Activated naive CD4-positive, alpha-beta T cell (primary cell): ENCODE results near the gene FGF5.
"Not testable (repeated sequence)": the region's sequence is repeated elsewhere in the genome, so short reads cannot be mapped to it uniquely, and the experiment has no call there.

Source experiments
- DNase-seq, 4 experiments: peaks; one replicate each; lab custom pipeline; 2025; lab: John Stamatoyannopoulos, UW

Gene FGF5, protein sequence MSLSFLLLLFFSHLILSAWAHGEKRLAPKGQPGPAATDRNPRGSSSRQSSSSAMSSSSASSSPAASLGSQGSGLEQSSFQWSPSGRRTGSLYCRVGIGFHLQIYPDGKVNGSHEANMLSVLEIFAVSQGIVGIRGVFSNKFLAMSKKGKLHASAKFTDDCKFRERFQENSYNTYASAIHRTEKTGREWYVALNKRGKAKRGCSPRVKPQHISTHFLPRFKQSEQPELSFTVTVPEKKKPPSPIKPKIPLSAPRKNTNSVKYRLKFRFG

DNA sequence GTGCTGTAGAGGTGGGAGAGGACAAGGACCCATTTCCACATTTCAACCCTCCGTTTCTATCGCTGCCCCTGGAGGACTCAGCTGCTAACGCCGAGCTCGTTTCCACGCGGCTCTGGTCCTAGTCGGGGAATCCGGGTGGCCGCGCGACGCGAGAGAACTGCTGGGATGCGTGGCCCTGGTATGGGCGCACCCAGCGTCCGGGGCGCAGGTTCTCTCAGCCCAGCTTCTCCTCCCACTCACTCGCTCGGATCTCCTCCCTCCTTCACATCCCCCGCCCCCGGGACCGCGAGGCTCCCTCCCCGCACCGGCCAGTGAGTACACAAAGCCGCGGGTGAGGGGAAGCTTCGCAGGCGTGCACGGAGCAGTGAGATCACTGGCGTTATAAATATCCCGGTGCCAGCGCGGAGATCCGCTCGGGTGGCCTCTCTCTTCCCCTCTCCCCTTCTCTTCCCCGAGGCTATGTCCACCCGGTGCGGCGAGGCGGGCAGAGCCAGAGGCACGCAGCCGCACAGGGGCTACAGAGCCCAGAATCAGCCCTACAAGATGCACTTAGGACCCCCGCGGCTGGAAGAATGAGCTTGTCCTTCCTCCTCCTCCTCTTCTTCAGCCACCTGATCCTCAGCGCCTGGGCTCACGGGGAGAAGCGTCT lies at the start of gene FGF5:
FGF5 (plus strand) TSS at position 412 of the 649 bp plus-strand sequence; CDS start at position 573, 161 bp downstream.
- DNase-seq = no peak

DNA sequence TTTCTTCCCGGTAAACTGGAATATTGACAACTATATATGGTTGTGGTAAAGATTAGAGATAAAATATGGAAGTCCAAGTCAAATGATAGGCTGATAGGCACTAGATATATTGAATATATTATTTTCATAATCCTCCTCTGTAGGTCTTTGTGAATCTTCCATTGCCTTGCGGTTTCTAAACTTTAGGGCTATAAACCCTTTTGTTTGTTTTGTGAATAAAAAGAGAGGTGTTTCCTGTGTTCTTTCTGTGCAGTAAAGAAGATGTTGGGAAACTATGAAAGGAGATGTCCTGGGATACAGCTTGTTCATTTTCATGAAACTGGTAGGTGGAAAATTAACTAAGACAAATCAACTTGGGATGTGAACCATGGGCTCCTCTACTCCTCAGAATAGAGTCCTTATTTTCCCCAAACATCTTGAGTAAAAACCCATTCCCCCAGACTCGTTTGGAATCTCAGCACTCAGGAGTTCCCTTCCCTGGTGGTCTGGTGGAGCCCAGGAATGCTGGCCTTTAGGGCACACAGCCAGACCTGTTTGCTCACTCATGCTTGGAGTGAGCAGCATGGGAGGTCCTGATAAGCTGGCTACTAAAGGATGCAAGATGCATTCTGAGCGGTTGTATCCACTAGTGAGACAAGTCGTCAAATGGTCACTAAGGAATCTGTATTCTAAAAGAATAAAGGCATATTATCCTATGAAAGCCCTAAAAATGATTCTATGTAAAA lies 47.0 kb upstream of the FGF5 start:
- DNase-seq = no peak

DNA sequence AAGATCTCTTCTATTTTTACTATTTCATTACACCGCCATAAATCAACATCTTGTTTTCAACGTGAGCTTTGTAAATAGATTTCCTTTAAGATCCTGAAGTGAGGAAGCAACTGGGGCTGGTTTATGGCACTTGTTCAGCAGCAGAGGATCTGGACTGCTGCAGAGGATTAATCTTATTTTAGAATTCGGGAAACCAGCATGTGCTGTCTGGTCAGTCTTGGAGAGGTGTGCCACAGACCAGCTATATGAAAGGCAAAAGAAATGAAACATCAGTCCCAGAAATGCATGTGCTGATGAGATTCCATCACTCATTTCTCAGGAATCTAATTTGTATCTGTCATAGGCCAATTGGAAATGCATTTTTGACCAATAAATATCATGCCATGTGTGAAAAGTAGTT lies 45.8 kb upstream of the FGF5 start:
- DNase-seq = no peak

DNA sequence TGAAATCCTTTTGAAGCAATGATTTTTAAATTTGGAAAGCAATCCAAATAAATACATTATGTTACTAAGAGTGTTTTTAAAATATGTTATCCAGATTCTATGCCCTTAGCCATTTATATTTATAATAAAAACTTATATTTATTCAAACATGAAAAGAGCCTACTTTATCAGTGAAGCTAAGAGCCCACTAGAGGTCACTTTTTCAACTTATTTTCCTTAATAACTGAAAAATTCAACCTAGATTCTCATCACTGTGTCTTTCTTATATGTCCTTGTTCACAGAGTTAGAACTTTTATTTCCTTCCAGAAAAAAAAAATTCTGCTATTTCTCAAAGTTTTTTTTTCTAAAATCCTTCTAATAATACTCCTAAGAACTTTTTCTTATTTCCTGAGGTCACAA lies 45.3 kb upstream of the FGF5 start:
- DNase-seq = no peak

DNA sequence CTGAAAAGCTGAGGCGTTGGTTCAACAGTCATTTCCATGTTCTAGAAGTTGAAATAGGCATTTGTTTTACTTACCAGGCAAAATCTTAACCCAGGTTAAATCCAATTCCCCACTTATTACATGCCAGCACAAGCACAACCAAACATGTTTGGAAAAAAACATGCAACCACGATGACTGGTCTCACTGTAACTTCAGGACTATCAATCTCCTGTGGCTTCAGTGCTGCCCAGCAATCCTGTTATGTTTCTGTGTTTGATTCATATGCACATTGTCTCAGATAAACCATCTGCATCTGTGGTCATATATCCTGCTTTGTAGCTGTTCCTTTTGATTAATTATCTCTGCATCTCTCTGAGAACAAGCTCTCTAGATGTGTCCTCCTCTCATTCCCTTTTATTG lies 40.9 kb upstream of the FGF5 start:
- no peak for DNase-seq

DNA sequence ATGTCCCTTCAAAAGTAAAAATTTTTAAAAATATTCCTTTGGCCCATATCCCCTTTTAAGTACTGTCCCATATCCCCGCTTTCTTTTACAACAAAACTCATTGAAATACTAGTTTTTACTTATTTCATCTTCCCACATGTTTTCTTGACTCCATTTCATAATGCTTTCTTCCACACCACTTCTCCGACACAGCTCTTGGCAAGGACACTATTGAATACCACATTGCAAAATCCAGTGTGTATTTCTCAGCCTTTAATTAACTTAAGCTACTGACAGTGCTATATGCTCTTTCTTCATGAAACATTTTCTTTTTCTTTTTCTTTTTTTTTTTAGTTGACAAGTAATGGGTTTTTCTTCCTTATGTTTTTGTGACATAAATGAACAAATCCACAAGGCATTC lies 40.4 kb upstream of the FGF5 start:
- no peak for DNase-seq

DNA sequence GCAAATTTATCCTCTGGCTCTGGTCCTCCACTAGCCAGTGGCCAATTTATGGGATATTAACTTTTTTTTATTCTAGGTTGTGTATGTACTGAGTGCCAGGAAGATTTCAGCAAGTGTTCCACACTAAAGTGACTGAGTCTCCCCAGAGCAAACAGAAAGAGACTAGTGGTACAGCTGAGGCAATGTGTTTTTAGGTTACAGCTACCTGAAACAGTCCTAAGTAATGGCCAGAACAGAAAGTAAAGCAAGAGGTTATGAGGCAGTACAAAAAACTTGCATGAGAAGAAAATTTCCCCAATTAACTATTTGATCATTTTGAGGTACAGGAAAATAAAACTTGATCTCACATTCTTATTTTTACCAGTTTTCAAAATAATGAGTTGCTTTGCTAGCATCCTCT lies 38.0 kb upstream of the FGF5 start:
- no peak for DNase-seq

DNA sequence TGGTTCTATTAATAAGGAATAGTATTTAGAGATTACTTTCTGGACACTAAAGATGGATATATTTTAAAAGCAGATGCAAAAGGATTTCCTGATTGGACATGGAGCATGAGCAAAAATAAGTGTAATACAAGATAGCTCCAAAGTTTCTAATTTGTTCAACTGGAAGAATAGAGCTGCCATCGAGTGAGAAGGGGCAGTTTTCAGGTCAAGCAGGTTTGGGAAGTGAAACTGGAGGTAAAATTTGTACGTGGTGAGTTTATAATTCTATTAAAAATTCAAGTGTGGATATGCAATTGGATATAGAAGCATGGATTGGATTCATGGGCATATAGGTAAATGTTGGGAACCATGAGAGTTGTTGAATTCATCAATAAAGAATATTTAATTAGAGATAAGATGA lies 37.3 kb upstream of the FGF5 start:
- no peak for DNase-seq

DNA sequence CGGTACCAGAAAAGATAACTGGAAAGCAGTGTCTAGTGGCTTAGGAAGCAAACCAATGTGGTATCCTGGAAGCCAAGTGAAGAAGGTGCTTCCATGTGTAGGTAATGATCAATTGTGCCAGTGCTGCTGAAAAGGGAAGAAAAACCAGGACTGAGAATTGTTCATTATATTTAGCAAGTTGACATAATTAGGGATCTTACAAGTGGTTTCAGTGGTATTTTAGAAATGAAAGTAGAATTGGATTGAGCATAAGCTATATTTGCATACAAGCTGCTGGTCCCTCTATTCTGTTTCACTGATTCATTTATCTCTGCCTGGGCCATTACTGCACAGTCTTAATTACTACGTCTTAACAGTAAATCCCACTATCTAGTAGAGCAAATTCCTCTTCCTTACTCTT lies 36.9 kb upstream of the FGF5 start:
- DNase-seq = no peak

DNA sequence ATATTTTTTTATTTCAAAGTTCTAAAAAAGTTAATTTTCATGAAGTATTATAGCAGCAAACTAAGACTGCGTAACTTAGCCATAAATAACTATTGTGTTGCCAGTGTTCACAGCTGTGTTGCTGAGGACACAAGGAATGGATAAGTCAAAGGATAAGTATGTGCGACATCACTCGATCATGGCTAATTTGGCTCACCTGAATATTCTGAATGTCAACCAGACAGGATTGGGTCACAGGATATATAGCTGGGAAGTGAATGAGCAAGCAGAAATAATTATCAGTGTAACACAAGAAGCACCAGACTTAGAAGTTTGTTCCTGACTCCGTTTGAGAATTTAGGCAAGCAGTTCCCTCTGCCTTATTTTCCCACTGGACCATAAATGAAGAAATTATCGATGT lies 35.3 kb upstream of the FGF5 start:
- no peak for DNase-seq

DNA sequence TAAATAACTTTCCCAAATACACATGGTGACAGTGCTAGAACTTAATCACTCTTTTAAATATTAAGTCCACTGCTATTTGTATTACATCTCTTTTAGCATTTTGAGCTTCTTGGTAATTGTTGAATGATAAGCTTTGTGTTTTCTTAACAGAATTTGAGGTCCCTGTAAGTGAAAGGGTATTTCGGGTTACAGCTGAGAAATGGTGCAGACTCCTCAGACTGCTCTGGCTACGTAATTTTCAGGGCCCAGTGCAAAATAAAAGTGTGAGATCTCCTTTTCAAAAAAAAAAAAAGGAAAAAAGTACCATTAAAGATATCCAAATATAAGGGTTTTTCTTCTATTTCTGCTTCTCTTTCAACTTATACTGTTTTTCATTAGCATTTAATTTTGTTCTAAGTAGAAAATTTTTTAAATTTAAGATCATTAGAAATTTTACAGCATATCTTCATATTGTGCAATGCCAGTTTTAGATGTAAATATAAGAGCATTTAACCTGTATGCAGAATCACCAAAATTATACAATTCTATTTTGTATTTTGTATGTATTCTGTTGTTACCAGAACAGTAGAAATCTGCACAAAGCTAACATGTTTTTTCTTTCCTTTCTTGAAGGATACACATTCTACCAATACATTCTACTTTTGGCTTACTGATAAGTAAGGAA lies 33.6 kb upstream of the FGF5 start:
- no peak for DNase-seq

DNA sequence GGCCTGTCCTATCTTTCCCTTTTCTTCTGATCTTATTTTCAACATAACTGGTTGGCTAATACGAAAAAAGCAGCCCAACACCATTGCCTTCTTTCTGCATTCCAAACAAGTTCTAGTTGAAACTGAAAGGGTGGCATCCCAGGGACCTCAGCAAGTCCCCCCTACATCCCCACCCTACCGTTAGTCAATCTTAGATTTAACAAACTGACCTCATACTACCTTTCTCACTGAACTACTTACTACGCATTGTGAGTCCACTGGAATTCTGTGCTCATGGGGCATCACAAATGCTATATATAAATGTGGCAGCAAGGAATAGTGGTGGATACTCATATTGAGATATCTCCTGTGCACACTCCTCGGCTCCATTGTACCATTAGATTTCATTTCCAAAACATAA lies 33.1 kb upstream of the FGF5 start:
- DNase-seq = no peak

DNA sequence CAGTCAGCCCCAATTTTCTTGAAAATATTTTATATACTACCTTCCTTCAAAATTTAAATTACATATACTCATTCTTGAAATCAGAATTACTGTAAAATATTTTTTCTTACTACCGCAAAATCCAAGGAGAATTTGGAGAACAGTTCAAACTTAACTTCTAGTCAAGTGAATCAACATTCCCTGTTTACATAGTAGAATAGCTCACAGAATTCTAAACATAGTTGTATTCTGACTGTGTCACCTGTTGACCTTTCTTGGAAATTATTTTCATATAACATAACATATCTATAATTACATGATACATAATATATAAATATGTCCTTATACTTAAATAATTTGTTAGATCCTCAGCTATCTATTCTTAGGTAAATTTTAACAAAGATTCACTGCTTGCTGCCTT lies 31.0 kb upstream of the FGF5 start:
- DNase-seq = no peak

DNA sequence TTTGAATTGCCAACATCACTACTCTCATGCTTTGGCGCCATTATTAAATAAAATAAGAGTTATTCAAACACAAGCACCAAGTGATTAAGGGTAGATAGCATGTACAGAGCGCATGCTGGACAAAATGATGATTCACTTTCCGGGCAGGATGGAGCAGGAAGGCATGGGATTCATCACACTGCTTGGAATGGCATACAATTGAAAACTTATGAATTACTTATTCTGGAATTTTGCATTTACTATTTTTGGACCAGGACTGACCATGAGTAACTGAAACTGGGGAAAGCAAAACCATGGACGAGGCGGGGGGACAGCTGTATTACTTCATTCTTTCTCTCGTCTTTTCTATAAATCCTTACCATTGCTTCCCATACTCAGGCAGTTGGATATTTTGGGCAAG lies 28.5 kb upstream of the FGF5 start:
- no peak for DNase-seq

DNA sequence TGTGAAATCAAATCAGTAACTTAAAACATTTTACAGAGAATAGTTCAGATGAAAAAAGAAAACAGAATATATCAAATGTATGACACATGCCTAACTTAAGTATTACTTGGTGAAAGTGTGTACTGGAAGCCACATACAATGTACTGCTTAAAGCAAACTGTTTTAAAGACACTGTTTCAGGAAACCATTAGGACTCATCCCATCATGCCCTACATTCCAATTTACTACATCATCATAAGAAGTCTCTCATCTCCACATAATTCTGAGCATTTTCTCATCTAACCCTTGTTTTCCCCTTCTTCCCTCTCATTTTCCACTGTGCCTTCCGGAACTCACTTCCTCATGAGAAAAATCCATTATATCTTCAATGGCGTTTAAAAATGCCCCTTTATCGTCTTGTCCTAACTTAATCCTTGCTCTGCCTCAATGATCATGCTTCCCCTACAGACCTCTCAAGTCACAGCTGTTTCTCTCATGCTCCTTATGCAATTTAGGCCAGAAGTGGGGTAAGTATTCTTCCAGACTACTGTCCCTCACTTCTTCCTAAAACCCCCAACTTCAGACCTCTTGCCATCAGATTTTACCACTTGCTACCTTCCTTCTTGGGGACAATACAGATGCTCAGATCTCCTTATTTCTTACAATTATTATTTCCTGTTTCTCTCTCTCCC lies 26.8 kb upstream of the FGF5 start:
- no peak for DNase-seq

DNA sequence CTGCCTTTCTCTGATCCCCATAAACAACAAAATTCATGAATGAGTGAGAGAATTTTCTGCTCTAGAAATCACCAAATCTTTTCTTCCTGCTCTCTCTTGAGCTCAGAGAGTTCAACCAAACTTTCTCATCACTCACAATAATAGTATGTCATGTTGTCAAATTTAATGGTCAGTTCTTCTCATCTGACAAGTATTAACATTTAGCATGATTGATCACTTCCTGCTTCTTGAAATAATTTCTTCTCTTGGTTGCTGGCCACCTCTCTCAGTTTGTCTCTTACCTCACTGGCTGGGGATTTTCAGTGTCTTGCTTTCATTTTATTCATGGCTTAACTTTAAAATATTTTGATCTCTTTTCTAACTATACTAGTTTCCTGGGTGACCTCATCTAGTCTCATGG lies 25.5 kb upstream of the FGF5 start:
- DNase-seq = no peak

DNA sequence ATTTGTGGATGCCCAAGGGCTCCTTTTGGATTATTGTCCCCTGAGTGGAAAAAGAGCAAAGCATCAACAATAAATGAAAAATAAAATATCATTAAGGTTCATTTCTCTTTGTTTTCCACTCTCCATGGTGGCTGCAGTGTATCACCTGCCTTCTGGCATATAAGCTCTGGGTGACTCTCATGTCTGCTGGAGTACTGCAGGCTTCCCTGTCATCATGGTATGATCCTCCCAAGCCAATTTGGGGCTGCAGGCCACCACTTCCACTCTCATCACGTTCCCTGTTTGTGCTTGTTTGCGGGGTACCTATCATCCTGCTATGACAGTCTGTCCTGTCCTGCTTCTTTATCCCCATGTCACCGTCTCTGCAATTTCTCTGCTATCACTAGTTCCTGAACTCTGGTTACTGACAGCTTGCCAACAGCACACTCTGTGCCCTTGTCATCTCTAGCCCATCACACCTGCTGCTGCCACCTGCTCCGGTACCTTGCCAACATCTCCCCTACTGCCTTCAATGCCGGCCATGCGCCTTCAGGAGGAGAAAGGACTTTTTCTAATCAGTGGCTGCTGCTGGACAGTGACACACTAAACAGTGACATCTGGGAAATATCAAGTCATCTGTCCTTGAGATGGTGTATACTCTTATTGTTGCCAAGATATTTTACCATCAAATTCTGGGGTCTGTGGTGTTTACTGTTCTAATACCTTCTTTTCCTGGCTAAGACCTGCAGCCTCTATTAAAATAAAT lies 23.0 kb upstream of the FGF5 start:
- DNase-seq = no peak

DNA sequence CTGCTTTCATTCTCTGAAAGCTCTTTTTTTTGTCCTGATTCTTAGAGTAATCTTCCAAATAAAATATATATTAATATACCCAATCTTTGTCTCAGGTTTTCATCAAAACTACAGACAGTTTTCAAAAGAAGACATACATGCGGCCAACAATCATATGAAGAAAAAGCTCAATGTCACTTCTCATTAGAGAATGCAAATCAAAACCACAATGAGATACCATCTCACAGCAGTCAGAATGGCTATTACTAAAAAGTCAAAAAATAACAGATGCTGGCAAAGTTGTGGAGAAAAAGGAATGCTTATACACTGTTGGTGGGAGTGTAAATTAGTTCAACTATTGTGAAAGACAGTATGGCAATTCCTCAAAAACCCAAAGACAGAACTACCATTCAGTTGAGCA lies 19.0 kb upstream of the FGF5 start:
- DNase-seq = not testable (repeated sequence)

DNA sequence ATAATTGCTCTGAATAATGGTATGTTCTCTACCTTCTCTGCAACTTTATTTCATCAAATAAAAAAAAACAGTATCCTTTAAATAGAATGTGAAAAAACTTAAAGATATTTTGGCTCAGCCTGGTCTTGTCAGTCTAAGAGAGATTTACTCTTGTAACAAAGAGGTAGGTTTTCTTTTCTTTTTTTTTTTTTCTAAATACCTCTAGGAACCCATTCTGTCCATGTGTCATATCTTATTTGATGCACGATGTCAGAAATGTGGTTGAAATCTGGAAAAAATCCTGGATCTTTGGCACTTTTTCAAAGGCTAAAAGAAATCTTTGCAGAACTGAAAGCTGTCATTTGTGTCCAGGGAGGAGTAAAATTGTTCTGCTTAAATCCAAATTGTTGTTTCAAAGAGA lies 17.3 kb upstream of the FGF5 start:
- DNase-seq = no peak

DNA sequence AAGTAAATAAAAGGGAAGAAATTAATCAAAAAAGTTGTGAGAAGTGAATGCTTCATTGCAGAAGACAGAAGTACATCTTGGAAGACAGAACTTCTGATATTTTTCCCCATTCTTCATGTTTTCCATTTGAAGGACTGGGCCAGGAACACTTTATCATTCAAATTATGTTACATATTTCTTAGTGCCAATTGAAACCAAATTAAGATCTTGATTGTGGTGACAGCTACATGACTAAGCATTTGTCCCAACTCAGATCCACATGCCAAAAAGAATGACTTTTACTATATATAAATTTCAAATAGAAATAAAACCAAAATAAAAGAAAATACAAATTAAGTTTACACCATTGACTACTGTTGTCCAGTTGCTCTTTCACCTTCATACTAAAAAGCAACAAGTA lies 14.0 kb upstream of the FGF5 start:
- no peak for DNase-seq

DNA sequence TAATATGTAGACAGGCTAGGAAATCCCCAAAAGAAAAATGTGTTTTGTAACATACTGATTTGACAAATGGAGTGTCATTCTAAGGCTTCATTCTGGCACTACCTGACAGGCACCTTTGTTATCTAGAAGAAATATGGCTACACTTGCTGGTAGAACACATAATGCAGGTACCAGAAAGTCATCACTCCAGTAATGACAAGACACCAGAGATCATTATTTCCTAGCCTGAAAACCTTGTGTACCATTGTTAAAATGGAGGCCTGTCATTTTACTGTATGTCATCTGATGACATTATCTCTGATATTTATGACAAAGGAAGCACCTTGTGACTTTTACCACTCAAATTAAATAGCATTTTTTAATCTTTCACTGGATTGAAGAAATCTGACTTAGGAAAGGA lies 13.5 kb upstream of the FGF5 start:
- no peak for DNase-seq

DNA sequence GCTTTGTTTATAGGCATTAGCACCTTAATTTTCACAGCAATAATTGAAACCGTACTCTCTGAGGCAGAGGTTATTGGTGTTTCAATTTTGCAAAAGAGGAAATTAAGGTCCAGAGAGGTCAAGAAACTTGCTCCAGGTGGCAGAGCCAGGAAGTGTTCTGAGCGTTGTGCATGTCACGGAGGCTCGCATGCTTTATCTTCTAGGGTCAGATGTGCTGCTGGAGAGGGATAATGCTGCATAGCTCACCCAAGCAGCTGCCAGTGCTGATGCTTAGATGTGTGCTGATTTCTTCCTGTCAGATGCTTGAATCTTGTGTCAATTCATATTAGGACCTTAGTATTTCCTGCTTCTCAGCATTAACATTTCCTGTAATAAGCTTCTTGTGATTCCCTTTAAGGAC lies 13.0 kb upstream of the FGF5 start:
- DNase-seq = no peak
